Osteoblast (primary cell): ENCODE measurements around the gene RINT1. TPM values are rescaled to one million over a fixed set of nuclear protein-coding genes. Genes with fewer than 3 reads are reported as not detected.
"Not testable (repeated sequence)": the region's sequence is repeated elsewhere in the genome, so short reads cannot be mapped to it uniquely, and the experiment has no call there.

Experiments used
- DNase-seq: peaks from one replicate; pipeline ENCODE4 v3.0.0; 2011; ENCODE audit warnings: low spot score, mixed read lengths; ENCODE audit not compliant: insufficient read length; ENCODE audit errors: missing footprints
- H2AFZ ChIP-seq: 2 replicates; pipeline ENCODE4 v1.6.0; 2011; ENCODE audit warnings: mild to moderate bottlenecking, low read length
- H3K27ac ChIP-seq: 2 replicates; pipeline ENCODE4 v1.5.1; 2011; ENCODE audit warnings: mild to moderate bottlenecking, low read depth, low read length, moderate library complexity
- H3K27me3 ChIP-seq: 2 replicates; pipeline ENCODE4 v1.6.0; 2012; ENCODE audit warnings: mild to moderate bottlenecking, control low read depth, inconsistent platforms, low read length, moderate library complexity; ENCODE audit not compliant: insufficient read depth
- H3K36me3 ChIP-seq: 2 replicates; pipeline ENCODE4 v1.5.1; 2011; ENCODE audit warnings: mild to moderate bottlenecking, low read length, control low read depth, moderate library complexity; ENCODE audit not compliant: insufficient read depth
- H3K4me1 ChIP-seq: 2 replicates; pipeline ENCODE4 v1.5.1; 2011; ENCODE audit warnings: mild to moderate bottlenecking, low read length, control low read depth, moderate library complexity; ENCODE audit not compliant: insufficient read depth
- H3K4me2 ChIP-seq: 2 replicates; pipeline ENCODE4 v1.6.0; 2011; ENCODE audit warnings: mild to moderate bottlenecking, low read length; ENCODE audit not compliant: insufficient read depth
- H3K4me3 ChIP-seq: fragments of 200-600 bp; sonication (generic); 3 replicates; pipeline ENCODE4 v1.5.1; 2012; ENCODE audit warnings: mild to moderate bottlenecking, low read length, inconsistent platforms; ENCODE audit not compliant: insufficient read depth
- H3K79me2 ChIP-seq: 2 replicates; pipeline ENCODE4 v1.6.0; 2012; ENCODE audit warnings: mild to moderate bottlenecking, low read length, control low read depth, inconsistent platforms; ENCODE audit not compliant: insufficient read depth
- H3K9me3 ChIP-seq: 2 replicates; pipeline ENCODE4 v1.5.1; 2011; ENCODE audit warnings: low read depth, low read length, control low read depth
- H4K20me1 ChIP-seq: 2 replicates; pipeline ENCODE4 v1.6.0; 2012; ENCODE audit warnings: mild to moderate bottlenecking, low read length, control low read depth; ENCODE audit not compliant: insufficient read depth
- CTCF ChIP-seq: IDR thresholded peaks from 2 replicates; pipeline ENCODE4 v1.5.1; 2011; ENCODE audit warnings: mild to moderate bottlenecking, low read depth, low read length, moderate library complexity; ENCODE audit errors: extremely low read depth
- total RNA-seq: library from RNA; depleted of rRNA; stranded (reverse); fragments of >200 nt; gene quantifications from 2 replicates; pipeline ENCODE4 v1.2.3, GENCODE V29; 2012

Gene RINT1
- total RNA-seq, 1 donor, result 16.6 TPM

- H3K27ac ChIP-seq, result no peak overlapping the region
- H4K20me1 ChIP-seq, result no peaks in the 10 kb centered on the region
- no peaks in the 10 kb centered on the region for H3K27me3 ChIP-seq
- H2AFZ ChIP-seq, result no peak overlapping the region
- peaks cover 21% of the 10 kb centered on the region for H3K36me3 ChIP-seq
- no peaks in the 10 kb centered on the region for H3K9me3 ChIP-seq
- DNase-seq, result no peak
- no peak for TF ChIP-seq CTCF
- H3K79me2 ChIP-seq, result no peaks in the 10 kb centered on the region
- H3K4me2 ChIP-seq, result no peak overlapping the region
- peaks cover 6% of the 10 kb centered on the region for H3K4me1 ChIP-seq
- no peak overlapping the region for H3K4me3 ChIP-seq
Observed at GRCh38 chr7:105502173-105502572, 29.8 kb upstream of the RINT1 start.

GRCh38 chr7:105512415-105512814 lies 19.6 kb upstream of the RINT1 start:
- no peaks in the 10 kb centered on the region for H3K27me3 ChIP-seq
- H3K4me2 ChIP-seq, result no peak overlapping the region
- peaks cover 62% of the 10 kb centered on the region for H3K79me2 ChIP-seq
- no peak for TF ChIP-seq CTCF
- no peak overlapping the region for H3K27ac ChIP-seq
- DNase-seq, result no peak
- H3K36me3 ChIP-seq, result peaks cover 8% of the 10 kb centered on the region
- no peak overlapping the region for H2AFZ ChIP-seq
- H3K9me3 ChIP-seq, result no peaks in the 10 kb centered on the region
- H3K4me1 ChIP-seq, result no peaks in the 10 kb centered on the region
- no peaks in the 10 kb centered on the region for H4K20me1 ChIP-seq
- no peak overlapping the region for H3K4me3 ChIP-seq

DNA sequence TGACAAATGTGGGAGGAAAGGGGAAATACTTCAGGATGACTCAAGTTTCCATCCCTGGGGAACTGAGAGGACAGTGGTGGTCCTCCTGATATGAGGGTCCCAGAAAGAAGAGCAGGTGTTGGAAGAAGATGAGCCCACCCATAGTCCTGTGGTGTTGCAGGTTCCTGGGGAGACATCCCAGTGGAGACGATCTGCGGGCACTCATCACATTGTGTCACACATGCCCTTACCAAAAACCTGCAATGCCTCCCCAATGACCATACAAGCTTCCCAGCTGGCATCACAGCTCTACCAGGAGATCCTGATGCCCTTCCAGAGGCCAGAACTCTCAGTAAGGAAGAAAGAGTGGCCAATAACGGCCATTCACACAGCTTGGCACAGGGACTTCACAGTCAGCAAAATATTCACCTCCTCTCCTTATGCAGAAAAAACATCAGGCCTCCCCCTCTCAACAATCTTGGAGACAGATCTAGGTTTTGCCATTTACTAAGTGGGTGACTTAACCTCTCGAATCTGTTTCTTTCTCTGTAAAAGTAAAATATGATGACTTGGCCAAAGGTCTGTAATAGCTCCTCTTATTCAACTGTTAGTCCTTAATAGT lies 19.0 kb upstream of the RINT1 start:
- peaks cover 67% of the 10 kb centered on the region for H3K79me2 ChIP-seq
- H3K4me2 ChIP-seq, result no peak overlapping the region
- no peaks in the 10 kb centered on the region for H3K4me1 ChIP-seq
- H2AFZ ChIP-seq, result no peak overlapping the region
- no peak overlapping the region for H3K4me3 ChIP-seq
- H3K36me3 ChIP-seq, result peaks cover 4% of the 10 kb centered on the region
- H3K27me3 ChIP-seq, result no peaks in the 10 kb centered on the region
- H4K20me1 ChIP-seq, result no peaks in the 10 kb centered on the region
- H3K9me3 ChIP-seq, result no peaks in the 10 kb centered on the region
- no peak overlapping the region for H3K27ac ChIP-seq
- TF ChIP-seq CTCF, result no peak
- DNase-seq, result peak; percentile 17

DNA sequence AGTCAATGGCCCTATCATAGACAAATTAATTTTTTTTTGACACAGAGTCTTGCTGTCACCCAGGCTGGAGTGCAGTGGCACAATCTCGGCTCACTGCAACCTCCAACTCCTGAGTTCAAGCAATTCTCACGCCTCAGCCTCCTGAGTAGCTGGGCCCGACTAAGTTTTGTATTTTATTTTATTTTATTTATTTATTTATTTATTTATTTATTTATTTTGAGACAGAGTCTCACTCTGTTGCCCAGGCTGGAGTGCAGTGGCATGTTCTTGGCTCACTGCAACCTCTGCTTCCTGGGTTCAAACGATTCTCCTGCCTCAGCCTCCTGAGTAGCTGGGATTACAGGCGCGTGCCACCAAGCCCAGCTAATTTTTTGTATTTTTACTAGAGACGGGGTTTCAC lies 16.4 kb upstream of the RINT1 start:
- H3K27me3 ChIP-seq, DNase-seq, H3K36me3 ChIP-seq, H3K9me3 ChIP-seq, H3K4me2 ChIP-seq, H2AFZ ChIP-seq, H3K27ac ChIP-seq, H3K4me3 ChIP-seq, H3K4me1 ChIP-seq, H4K20me1 ChIP-seq: not testable (repeated sequence)
- peaks cover 68% of the 10 kb centered on the region for H3K79me2 ChIP-seq
